Measurements from ENCODE around the gene HOXB13.

DNA sequence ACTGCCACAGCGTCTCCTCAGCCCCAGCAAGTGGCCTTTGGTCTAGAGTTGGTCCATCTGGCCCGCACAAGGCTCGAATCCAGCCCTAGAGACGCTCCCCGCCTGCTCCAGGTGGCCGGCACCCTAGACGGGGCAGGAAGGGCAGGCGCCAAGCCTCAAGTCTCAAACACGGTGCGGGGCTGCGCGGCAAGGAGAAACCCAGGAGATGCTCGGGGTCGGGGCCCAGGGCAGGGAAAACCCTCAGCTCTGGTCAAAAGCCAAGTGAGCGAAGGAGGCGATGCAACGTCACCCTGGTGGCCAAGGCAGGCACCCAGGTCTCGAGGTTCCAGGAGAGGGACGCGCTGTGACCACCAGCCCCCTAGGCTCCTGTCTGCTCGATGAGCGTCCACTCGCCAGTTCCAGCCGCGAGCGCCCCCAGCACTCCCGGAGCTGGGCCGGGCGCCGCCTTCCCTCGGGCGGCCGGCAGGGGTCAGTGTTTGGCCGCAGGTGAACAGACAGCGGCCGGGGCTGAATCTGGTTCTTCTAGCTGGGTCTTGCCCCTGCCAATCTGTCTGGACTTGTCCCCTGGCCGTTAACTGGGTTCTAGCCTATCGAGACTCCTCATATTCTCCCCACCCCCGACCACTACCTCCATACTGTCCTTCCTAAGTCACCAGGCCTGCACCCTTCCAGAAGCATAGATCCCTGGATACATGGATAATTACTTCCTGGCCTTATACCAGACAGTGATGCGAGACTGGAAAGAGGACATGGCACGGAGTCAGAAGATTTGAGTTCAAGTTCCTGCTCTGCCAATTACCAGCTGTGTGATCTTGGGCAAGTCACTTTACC, 50.2 kb downstream of the HOXB13 start:
- TF ChIP-seq, protein P1, sequence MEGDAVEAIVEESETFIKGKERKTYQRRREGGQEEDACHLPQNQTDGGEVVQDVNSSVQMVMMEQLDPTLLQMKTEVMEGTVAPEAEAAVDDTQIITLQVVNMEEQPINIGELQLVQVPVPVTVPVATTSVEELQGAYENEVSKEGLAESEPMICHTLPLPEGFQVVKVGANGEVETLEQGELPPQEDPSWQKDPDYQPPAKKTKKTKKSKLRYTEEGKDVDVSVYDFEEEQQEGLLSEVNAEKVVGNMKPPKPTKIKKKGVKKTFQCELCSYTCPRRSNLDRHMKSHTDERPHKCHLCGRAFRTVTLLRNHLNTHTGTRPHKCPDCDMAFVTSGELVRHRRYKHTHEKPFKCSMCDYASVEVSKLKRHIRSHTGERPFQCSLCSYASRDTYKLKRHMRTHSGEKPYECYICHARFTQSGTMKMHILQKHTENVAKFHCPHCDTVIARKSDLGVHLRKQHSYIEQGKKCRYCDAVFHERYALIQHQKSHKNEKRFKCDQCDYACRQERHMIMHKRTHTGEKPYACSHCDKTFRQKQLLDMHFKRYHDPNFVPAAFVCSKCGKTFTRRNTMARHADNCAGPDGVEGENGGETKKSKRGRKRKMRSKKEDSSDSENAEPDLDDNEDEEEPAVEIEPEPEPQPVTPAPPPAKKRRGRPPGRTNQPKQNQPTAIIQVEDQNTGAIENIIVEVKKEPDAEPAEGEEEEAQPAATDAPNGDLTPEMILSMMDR (IDR thresholded peaks at IDR 0.05 in 8 of 11, conservative IDR thresholded peaks at IDR 0.05 in 3 of 11): peak; percentile 65 to 97 (median 90)
- TF ChIP-seq POLR2A (IDR thresholded peaks at IDR 0.05): no peak
